WERI-Rb-1 (cell line): Measurements from ENCODE around the gene CGNL1.

Experiments used
- DNase-seq: peaks from one replicate; pipeline ENCODE4 v3.0.0-alpha.2; 2020
- H3K27ac ChIP-seq: fragments of 250-450 bp; sonication (Bioruptor Pico); 2 replicates; pipeline ENCODE4 v1.5.1; 2020; ENCODE audit warnings: mild to moderate bottlenecking, moderate library complexity
- H3K27me3 ChIP-seq: fragments of 250-450 bp; sonication (Bioruptor Pico); 2 replicates; pipeline ENCODE4 v1.5.1; 2021; ENCODE audit warnings: mild to moderate bottlenecking, low read depth, moderate library complexity; ENCODE audit not compliant: insufficient read depth, severe bottlenecking
- H3K36me3 ChIP-seq: fragments of 250-450 bp; sonication (Bioruptor Pico); 2 replicates; pipeline ENCODE4 v1.5.1; 2020; ENCODE audit warnings: mild to moderate bottlenecking, moderate library complexity
- H3K4me3 ChIP-seq: 2 replicates; pipeline ENCODE4 v1.5.1; 2011; ENCODE audit warnings: low read depth, mild to moderate bottlenecking, control low read depth, low read length
- H3K9me3 ChIP-seq: fragments of 250-450 bp; sonication (Bioruptor Pico); 2 replicates; pipeline ENCODE4 v1.5.1; 2021; ENCODE audit warnings: mild to moderate bottlenecking, moderate library complexity; ENCODE audit not compliant: severe bottlenecking
- CTCF ChIP-seq: IDR thresholded peaks from 2 replicates; pipeline ENCODE4 v1.5.1; 2011; ENCODE audit warnings: low read depth, mild to moderate bottlenecking, control low read depth, inconsistent platforms, low read length

CGNL1 gene

GRCh38 chr15:57355259-57355658 is 21.0 kb upstream of the CGNL1 start:
- Histone ChIP-seq H3K27ac (no peak overlapping the region), H3K36me3 (no peaks in the 10 kb centered on the region), H3K9me3 (no peaks in the 10 kb centered on the region), H3K27me3 (no peaks in the 10 kb centered on the region), H3K4me3 (no peak overlapping the region)
- no peak for TF ChIP-seq CTCF
- DNase-seq, result no peak

- Histone ChIP-seq H3K4me3 (no peak overlapping the region), H3K27ac (no peak overlapping the region), H3K27me3 (no peaks in the 10 kb centered on the region), H3K36me3 (no peaks in the 10 kb centered on the region), H3K9me3 (no peaks in the 10 kb centered on the region)
- TF ChIP-seq CTCF, result no peak
- no peak for DNase-seq
Measured at GRCh38 chr15:57356178-57356577, 20.1 kb upstream of the CGNL1 start.

GRCh38 chr15:57356636-57357035 is 19.7 kb upstream of the CGNL1 start:
- no peaks in the 10 kb centered on the region for H3K27me3 ChIP-seq
- H3K4me3 ChIP-seq, result no peak overlapping the region
- no peaks in the 10 kb centered on the region for H3K36me3 ChIP-seq
- H3K27ac ChIP-seq, result no peak overlapping the region
- no peak for DNase-seq
- no peak for TF ChIP-seq CTCF
- H3K9me3 ChIP-seq, result no peaks in the 10 kb centered on the region

- Histone ChIP-seq H3K27me3 (no peaks in the 10 kb centered on the region), H3K36me3 (no peaks in the 10 kb centered on the region), H3K9me3 (no peaks in the 10 kb centered on the region), H3K4me3 (no peak overlapping the region), H3K27ac (no peak overlapping the region)
- no peak for TF ChIP-seq CTCF
- DNase-seq, result no peak
Measured at GRCh38 chr15:57357799-57358198, 18.5 kb upstream of the CGNL1 start.

GRCh38 chr15:57358571-57358970 is 17.7 kb upstream of the CGNL1 start:
- Histone ChIP-seq H3K9me3 (no peaks in the 10 kb centered on the region), H3K36me3 (no peaks in the 10 kb centered on the region), H3K27me3 (no peaks in the 10 kb centered on the region), H3K4me3 (no peak overlapping the region), H3K27ac (no peak overlapping the region)
- no peak for DNase-seq
- TF ChIP-seq CTCF, result no peak

- Histone ChIP-seq H3K4me3 (no peak overlapping the region), H3K27ac (no peak overlapping the region), H3K27me3 (no peaks in the 10 kb centered on the region), H3K36me3 (no peaks in the 10 kb centered on the region), H3K9me3 (no peaks in the 10 kb centered on the region)
- no peak for TF ChIP-seq CTCF
- no peak for DNase-seq
Measured at GRCh38 chr15:57363661-57364060, 12.6 kb upstream of the CGNL1 start.
